HepG2 (cell line): ENCODE results near the gene RRBP1. TPM values are rescaled to one million over a fixed set of nuclear protein-coding genes. Genes with fewer than 3 reads are reported as not detected.

Experiments used
- ATF6 ChIP-seq: sonication (generic); formaldehyde crosslinking; conservative IDR thresholded peaks from 2 replicates; pipeline ENCODE4 v1.4.0; 2020; ENCODE audit warnings: missing genetic modification reagents
- CEBPG ChIP-seq: IDR thresholded peaks from 2 replicates; pipeline ENCODE4 v1.6.1; 2016
- CEBPZ ChIP-seq: IDR thresholded peaks from 2 replicates; pipeline ENCODE4 v1.6.1; 2012; ENCODE audit warnings: low read length, improper control_type of control experiment
- CREBL2 ChIP-seq: sonication (generic); formaldehyde crosslinking; IDR thresholded peaks from 2 replicates; pipeline ENCODE4 v1.8.1; 2023; ENCODE audit warnings: missing genetic modification reagents, mild to moderate bottlenecking, borderline replicate concordance
- DMAP1 ChIP-seq: IDR thresholded peaks from 2 replicates; pipeline ENCODE4 v1.6.1; 2016
- EHMT2 ChIP-seq: fragments of 200-600 bp; sonication (generic); IDR thresholded peaks from 2 replicates; pipeline ENCODE4 v1.7.0; 2017; ENCODE audit warnings: antibody characterized with exemption, low read depth, low read length, borderline replicate concordance
- ETV5 ChIP-seq: IDR thresholded peaks from 2 replicates; pipeline ENCODE4 v1.6.1; 2018; ENCODE audit warnings: missing biosample characterization, missing genetic modification reagents, inconsistent platforms, borderline replicate concordance
- HOXD1 ChIP-seq: sonication (generic); formaldehyde crosslinking; IDR thresholded peaks from 2 replicates; pipeline ENCODE4 v1.5.0; 2020; ENCODE audit warnings: missing genetic modification reagents
- JARID2 ChIP-seq: sonication (generic); formaldehyde crosslinking; IDR thresholded peaks from 2 replicates; pipeline ENCODE4 v1.8.1; 2023; ENCODE audit warnings: missing genetic modification reagents, inconsistent platforms; ENCODE audit not compliant: insufficient replicate concordance
- KDM6A ChIP-seq: IDR thresholded peaks from 2 replicates; pipeline ENCODE4 v1.6.1; 2016; ENCODE audit warnings: low read depth
- MAFF ChIP-seq: IDR thresholded peaks from 2 replicates; pipeline ENCODE4 v1.6.1; 2011; ENCODE audit warnings: low read depth, low read length, improper control_type of control experiment
- MYC ChIP-seq: sonication (generic); formaldehyde crosslinking; IDR thresholded peaks from 2 replicates; pipeline ENCODE4 v1.9.0; 2021; ENCODE audit warnings: missing genetic modification reagents, borderline replicate concordance
- REXO4 ChIP-seq: sonication (generic); formaldehyde crosslinking; IDR thresholded peaks from 2 replicates; pipeline ENCODE4 v1.8.0; 2022; ENCODE audit warnings: missing genetic modification reagents, mild to moderate bottlenecking, borderline replicate concordance
- SAFB2 ChIP-seq: sonication (generic); formaldehyde crosslinking; IDR thresholded peaks from 2 replicates; pipeline ENCODE4 v1.5.1; 2020; ENCODE audit warnings: missing genetic modification reagents, low read depth, mild to moderate bottlenecking, borderline replicate concordance
- TCF7L2 ChIP-seq: IDR thresholded peaks from 2 replicates; pipeline ENCODE4 v1.6.1; 2011; ENCODE audit warnings: mild to moderate bottlenecking, low read depth, low read length, moderate library complexity
- TEF ChIP-seq: sonication (generic); formaldehyde crosslinking; IDR thresholded peaks from 2 replicates; pipeline ENCODE4 v1.5.0; 2020; ENCODE audit warnings: missing genetic modification reagents
- ZNF17 ChIP-seq: sonication (generic); formaldehyde crosslinking; IDR thresholded peaks from 2 replicates; pipeline ENCODE4 v1.5.0; 2020; ENCODE audit warnings: mild to moderate bottlenecking, missing genetic modification reagents
- ZNF205 ChIP-seq: IDR thresholded peaks from 2 replicates; pipeline ENCODE4 v1.6.1; 2018; ENCODE audit warnings: missing biosample characterization, missing genetic modification reagents
- ZNF207 ChIP-seq: fragments of 450-650 bp; IDR thresholded peaks from 2 replicates; pipeline ENCODE4 v1.6.1; 2016; ENCODE audit warnings: antibody characterized with exemption, borderline replicate concordance
- ZNF414 ChIP-seq: sonication (generic); formaldehyde crosslinking; IDR thresholded peaks from 2 replicates; pipeline ENCODE4 v1.5.0; 2020; ENCODE audit warnings: missing genetic modification reagents
- ZNF558 ChIP-seq: sonication (generic); formaldehyde crosslinking; IDR thresholded peaks from 2 replicates; pipeline ENCODE4 v1.9.0; 2022; ENCODE audit warnings: mild to moderate bottlenecking, missing genetic modification reagents, borderline replicate concordance
- ZNF619 ChIP-seq: sonication (generic); formaldehyde crosslinking; IDR thresholded peaks from 2 replicates; pipeline ENCODE4 v1.4.0; 2020; ENCODE audit warnings: mild to moderate bottlenecking, missing genetic modification reagents
- ZNF781 ChIP-seq: sonication (generic); formaldehyde crosslinking; IDR thresholded peaks from 2 replicates; pipeline ENCODE4 v1.5.1; 2020; ENCODE audit warnings: borderline replicate concordance, mild to moderate bottlenecking, missing genetic modification reagents; ENCODE audit errors: not compliant biosample characterization
- polyA plus RNA-seq, 8 experiments: library from polyadenylated mRNA; depleted of rRNA in 3 of 8; stranded (reverse) in 7 of 8; unstranded in 1 of 8; fragments of >200 nt; fragmentation: Illumina TruSeq in 4 of 8; extraction: Trizol in 4 of 8; gene quantifications; 2 replicates each; pipeline versions ENCODE4 v1.2.1 to v1.2.3, GENCODE V29; 2011 to 2016; ENCODE audit warnings: low read depth in 4 of 8, missing spikeins in 1 of 8, mixed read lengths in 1 of 8; ENCODE audit not compliant: insufficient read depth in 1 of 8
- total RNA-seq, 5 experiments: library from RNA; depleted of rRNA; stranded (reverse); fragments of >200 nt; fragmentation: Illumina TruSeq; extraction: Trizol; gene quantifications; 2 replicates each; pipeline ENCODE4 v1.2.3, GENCODE V29; 2016; ENCODE audit warnings: low read depth in 1 of 5

The RRBP1 gene
- total and polyA plus RNA-seq, 2 of the 13 experiments (the other 11 are each of a cell fraction or from before 2014, with no cell fraction given): 150 to 222 TPM

- TF ChIP-seq TEF (peak; percentile 96), MAFF (peak; percentile 15; the same call in 1 of the 2 replicates), REXO4 (CRISPR knock-in tag) (no peak), CREBL2 (CRISPR knock-in tag) (0 out of 2 replicates have a peak, but pooled peaks have one; percentile 10), ZNF558 (CRISPR knock-in tag) (peak; percentile 93; the same call in 1 of the 2 replicates), KDM6A (CRISPR knock-in tag) (peak; percentile 97), ZNF414 (CRISPR knock-in tag) (peak; percentile 97), ZNF205 (peak; percentile 98), EHMT2 (no peak), ZNF781 (CRISPR knock-in tag) (peak; percentile 81), MYC (peak; percentile 40; the same call in 1 of the 2 replicates), CEBPG (peak; percentile 79), ETV5 (CRISPR knock-in tag) (peak; percentile 81; the same call in 1 of the 2 replicates), ZNF619 (CRISPR knock-in tag) (peak; percentile 61), ZNF17 (CRISPR knock-in tag) (no peak), HOXD1 (peak; percentile 90), CEBPZ (no peak), SAFB2 (CRISPR knock-in tag) (peak; percentile 83; the same call in 1 of the 2 replicates), JARID2 (CRISPR knock-in tag) (peak; percentile 25), ZNF207 (no peak), ATF6 (CRISPR knock-in tag) (peak; percentile 86; the same call in 1 of the 2 replicates), TCF7L2 (no peak), DMAP1 (peak; percentile 57)
These were observed 2.2 kb upstream of the RRBP1 start (continued) for GRCh38 chr20:17684077-17684888.
